ENCODE data around the gene ARF5.

The ARF5 gene

GRCh38 chr7:127589896-127590295 is 1.7 kb downstream of the ARF5 start:
- no peak for DNase-seq

GRCh38 chr7:127591189-127591588 is 3.0 kb downstream of the ARF5 start:
- DNase-seq: no peak

GRCh38 chr7:127591591-127591990 is 3.4 kb downstream of the ARF5 start:
- DNase-seq: no peak

GRCh38 chr7:127592550-127592949 is 4.3 kb downstream of the ARF5 start:
- DNase-seq: no peak

- no peak for DNase-seq
Observed at GRCh38 chr7:127594490-127594889, 6.3 kb downstream of the ARF5 start.

GRCh38 chr7:127595737-127596136 is 7.5 kb downstream of the ARF5 start:
- DNase-seq: no peak

GRCh38 chr7:127598318-127598717 is 10.1 kb downstream of the ARF5 start:
- peak; percentile 29 for DNase-seq

GRCh38 chr7:127600885-127601284 is 12.7 kb downstream of the ARF5 start:
- DNase-seq: no peak

- DNase-seq: no peak
Observed at GRCh38 chr7:127608446-127608845, 20.2 kb downstream of the ARF5 start.

GRCh38 chr7:127609297-127609696 is 21.1 kb downstream of the ARF5 start:
- DNase-seq: no peak

GRCh38 chr7:127612263-127612662 is 24.1 kb downstream of the ARF5 start:
- no peak for DNase-seq

GRCh38 chr7:127616724-127617123 is 28.5 kb downstream of the ARF5 start:
- DNase-seq: no peak

- DNase-seq: no peak
Observed at GRCh38 chr7:127618042-127618441, 29.8 kb downstream of the ARF5 start, which contains the start of gene PAX4. Gene PAX4 (minus strand): TSS chr7:127618142. CDS start chr7:127615928, 2,214 bp downstream.

GRCh38 chr7:127618775-127619174 is 30.6 kb downstream of the ARF5 start:
- DNase-seq: no peak

GRCh38 chr7:127619681-127620405 is 31.6 kb downstream of the ARF5 start:
- no peak for DNase-seq

GRCh38 chr7:127620406-127621233 is 32.4 kb downstream of the ARF5 start:
- no peak for DNase-seq

GRCh38 chr7:127625331-127625730 is 37.1 kb downstream of the ARF5 start:
- DNase-seq: no peak

- DNase-seq: no peak
Observed at GRCh38 chr7:127628445-127628844, 40.2 kb downstream of the ARF5 start.

- DNase-seq: peak; percentile 62
Observed at GRCh38 chr7:127629268-127629854, 41.1 kb downstream of the ARF5 start.

- DNase-seq: no peak
Observed at GRCh38 chr7:127632276-127632910, 44.2 kb downstream of the ARF5 start.

GRCh38 chr7:127635659-127636285 is 47.6 kb downstream of the ARF5 start:
- no peak for DNase-seq

- no peak for DNase-seq
Observed at GRCh38 chr7:127638197-127638596, 50.0 kb downstream of the ARF5 start.

All from activated CD4-positive, alpha-beta T cell treated with anti-CD3 and anti-CD28 coated beads for 48 hours (primary cell).